RWPE2 (cell line): ENCODE measurements around the gene TMEM63B.

Experiments
- ATAC-seq: fragments of 200-7000 bp; cut with Tn5 transposase; 3 replicates; pipeline ENCODE4 v1.9.1; 2021; ENCODE audit warnings: low read depth
- DNase-seq: peaks from one replicate; pipeline ENCODE4 v3.0.0-alpha.2; 2020; ENCODE audit warnings: low spot score
- H3K27ac ChIP-seq: fragments of 450-650 bp; 2 replicates; pipeline ENCODE4 v1.5.1; 2017; ENCODE audit warnings: mild to moderate bottlenecking; ENCODE audit not compliant: poor library complexity, severe bottlenecking
- H3K27me3 ChIP-seq: fragments of 250-450 bp; sonication (Bioruptor Pico); 2 replicates; pipeline ENCODE4 v1.5.1; 2021; ENCODE audit warnings: mild to moderate bottlenecking, moderate library complexity; ENCODE audit not compliant: insufficient read depth, poor library complexity, severe bottlenecking
- H3K36me3 ChIP-seq: fragments of 250-450 bp; sonication (Bioruptor Pico); 2 replicates; pipeline ENCODE4 v1.5.1; 2020; ENCODE audit warnings: low read depth, mild to moderate bottlenecking, moderate library complexity
- H3K4me1 ChIP-seq: fragments of 250-450 bp; sonication (Bioruptor Pico); 2 replicates; pipeline ENCODE4 v1.5.1; 2021; ENCODE audit warnings: mild to moderate bottlenecking, moderate library complexity; ENCODE audit not compliant: insufficient read depth, poor library complexity, severe bottlenecking
- H3K4me3 ChIP-seq: fragments of 250-450 bp; sonication (Bioruptor Pico); 2 replicates; pipeline ENCODE4 v1.5.1; 2021; ENCODE audit warnings: mild to moderate bottlenecking, moderate library complexity; ENCODE audit not compliant: severe bottlenecking
- H3K9me3 ChIP-seq: fragments of 250-450 bp; sonication (Bioruptor Pico); 2 replicates; pipeline ENCODE4 v1.5.1; 2021; ENCODE audit warnings: mild to moderate bottlenecking, moderate library complexity; ENCODE audit not compliant: severe bottlenecking
- TF ChIP-seq, protein P1 (sequence below): fragments of 450-650 bp; IDR thresholded peaks from one replicate; pipeline ENCODE4 v1.5.1; 2017; ENCODE audit warnings: mild to moderate bottlenecking, moderate library complexity; ENCODE audit not compliant: poor library complexity, severe bottlenecking

TMEM63B gene

DNA sequence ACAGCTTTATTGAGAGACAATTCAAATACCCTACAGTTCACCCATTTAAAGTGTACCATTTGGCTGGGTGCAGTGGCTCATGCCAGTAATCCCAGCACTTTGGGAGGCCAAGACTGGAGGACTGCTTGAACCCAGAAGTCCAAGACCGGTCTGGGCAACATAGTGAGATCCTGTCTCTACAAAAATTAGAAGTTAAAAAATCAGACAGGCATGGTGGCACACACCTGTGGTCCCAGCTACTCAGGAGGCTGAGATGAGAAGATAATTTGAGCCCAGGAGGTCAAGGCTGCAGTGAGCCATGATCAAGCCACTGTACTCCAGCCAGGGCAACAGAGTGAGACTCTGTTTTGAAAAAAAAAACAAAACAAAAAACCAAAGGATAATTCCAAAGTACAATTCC lies 40.2 kb downstream of the TMEM63B start:
- no peaks in the 10 kb centered on the region for H3K4me1 ChIP-seq
- H3K4me3 ChIP-seq, result no peak overlapping the region
- no peaks in the 10 kb centered on the region for H3K9me3 ChIP-seq
- ATAC-seq (no peak), DNase-seq (no peak)
- no peak overlapping the region for H3K27ac ChIP-seq
- TF ChIP-seq, protein P1, sequence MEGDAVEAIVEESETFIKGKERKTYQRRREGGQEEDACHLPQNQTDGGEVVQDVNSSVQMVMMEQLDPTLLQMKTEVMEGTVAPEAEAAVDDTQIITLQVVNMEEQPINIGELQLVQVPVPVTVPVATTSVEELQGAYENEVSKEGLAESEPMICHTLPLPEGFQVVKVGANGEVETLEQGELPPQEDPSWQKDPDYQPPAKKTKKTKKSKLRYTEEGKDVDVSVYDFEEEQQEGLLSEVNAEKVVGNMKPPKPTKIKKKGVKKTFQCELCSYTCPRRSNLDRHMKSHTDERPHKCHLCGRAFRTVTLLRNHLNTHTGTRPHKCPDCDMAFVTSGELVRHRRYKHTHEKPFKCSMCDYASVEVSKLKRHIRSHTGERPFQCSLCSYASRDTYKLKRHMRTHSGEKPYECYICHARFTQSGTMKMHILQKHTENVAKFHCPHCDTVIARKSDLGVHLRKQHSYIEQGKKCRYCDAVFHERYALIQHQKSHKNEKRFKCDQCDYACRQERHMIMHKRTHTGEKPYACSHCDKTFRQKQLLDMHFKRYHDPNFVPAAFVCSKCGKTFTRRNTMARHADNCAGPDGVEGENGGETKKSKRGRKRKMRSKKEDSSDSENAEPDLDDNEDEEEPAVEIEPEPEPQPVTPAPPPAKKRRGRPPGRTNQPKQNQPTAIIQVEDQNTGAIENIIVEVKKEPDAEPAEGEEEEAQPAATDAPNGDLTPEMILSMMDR, result no peak
- H3K36me3 ChIP-seq, result no peaks in the 10 kb centered on the region
- no peaks in the 10 kb centered on the region for H3K27me3 ChIP-seq

DNA sequence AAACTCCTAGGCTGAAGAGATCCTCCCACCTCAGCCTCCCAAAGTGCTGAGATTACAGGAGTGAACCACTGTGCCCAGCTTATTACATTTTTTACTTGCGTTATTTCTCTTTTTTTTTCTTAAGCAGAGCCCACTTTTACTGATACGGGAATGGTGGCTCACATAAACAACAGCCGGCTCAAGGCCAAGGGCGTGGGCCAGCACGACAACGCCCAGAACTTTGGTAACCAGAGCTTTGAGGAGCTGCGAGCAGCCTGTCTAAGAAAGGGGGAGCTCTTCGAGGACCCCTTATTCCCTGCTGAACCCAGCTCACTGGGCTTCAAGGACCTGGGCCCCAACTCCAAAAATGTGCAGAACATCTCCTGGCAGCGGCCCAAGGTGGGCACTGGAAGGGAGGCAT lies 41.8 kb downstream of the TMEM63B start:
- DNase-seq, result no peak
- Histone ChIP-seq H3K4me3 (no peak overlapping the region), H3K27ac (no peak overlapping the region), H3K9me3 (no peaks in the 10 kb centered on the region), H3K4me1 (no peaks in the 10 kb centered on the region), H3K27me3 (no peaks in the 10 kb centered on the region), H3K36me3 (no peaks in the 10 kb centered on the region)
- no peak for ATAC-seq
- TF ChIP-seq, protein P1, result no peak

DNA sequence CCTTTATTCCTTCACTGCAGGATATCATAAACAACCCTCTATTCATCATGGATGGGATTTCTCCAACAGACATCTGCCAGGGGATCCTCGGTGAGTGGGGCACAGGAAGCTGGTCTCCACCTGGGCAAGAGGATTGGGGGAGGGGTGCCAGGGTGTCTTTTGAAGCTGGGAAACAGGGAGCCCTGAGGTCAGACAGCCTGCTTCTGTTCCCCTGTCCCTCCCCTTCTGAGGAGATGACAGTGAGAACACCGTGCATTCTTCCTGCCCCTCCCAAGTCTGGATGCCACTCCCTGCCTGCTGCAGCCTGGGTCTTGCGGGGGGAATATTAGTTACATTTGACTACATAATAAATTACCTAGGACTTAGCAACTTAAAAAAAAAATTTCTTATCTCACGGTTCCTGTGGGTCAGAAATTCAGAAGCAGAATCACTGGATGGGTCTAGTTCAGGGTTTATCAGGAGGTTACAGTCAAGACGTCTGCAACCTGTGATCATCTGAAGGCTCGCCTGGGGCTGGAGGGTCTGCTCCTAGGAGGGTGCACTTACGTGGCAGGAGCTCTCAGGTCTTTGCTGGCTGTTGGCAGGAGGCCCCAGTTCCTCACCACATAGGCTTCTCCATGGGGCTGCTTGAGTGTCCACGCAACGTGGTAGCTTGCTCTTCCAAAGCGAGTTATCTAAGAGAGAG lies 42.7 kb downstream of the TMEM63B start:
- Histone ChIP-seq H3K27me3 (no peaks in the 10 kb centered on the region), H3K4me3 (no peak overlapping the region), H3K4me1 (no peaks in the 10 kb centered on the region), H3K9me3 (no peaks in the 10 kb centered on the region), H3K36me3 (no peaks in the 10 kb centered on the region), H3K27ac (no peak overlapping the region)
- TF ChIP-seq, protein P1, result no peak
- DNase-seq (no peak), ATAC-seq (no peak)

DNA sequence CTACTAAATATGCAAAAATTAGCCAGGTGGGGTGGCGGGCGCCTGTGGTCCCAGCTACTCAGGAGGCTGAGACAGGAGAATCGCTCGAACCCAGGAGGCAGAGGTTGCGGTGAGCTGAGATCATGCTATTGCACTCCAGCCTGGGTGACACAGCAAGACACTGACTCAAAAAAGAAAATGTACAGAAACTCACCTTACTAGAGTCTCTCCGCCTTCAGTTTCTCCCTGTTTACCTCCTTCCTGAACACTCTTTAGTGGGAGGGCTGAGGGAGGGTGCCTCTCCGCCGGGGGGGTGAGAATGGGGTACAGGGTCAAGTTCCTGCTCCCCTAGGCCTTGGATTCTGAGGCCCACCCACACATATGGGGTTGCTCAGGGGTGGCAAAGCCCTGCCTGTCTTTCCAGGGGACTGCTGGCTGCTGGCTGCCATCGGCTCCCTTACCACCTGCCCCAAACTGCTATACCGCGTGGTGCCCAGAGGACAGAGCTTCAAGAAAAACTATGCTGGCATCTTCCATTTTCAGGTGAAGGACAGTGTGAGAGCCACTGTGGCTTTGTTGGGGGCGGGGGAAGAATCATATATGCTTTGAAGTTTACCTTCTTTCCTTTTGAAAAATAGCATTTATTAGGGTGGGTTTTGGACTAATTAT lies 44.7 kb downstream of the TMEM63B start:
- no peaks in the 10 kb centered on the region for H3K4me1 ChIP-seq
- TF ChIP-seq, protein P1, result no peak
- ATAC-seq, result no peak
- no peak overlapping the region for H3K4me3 ChIP-seq
- no peak overlapping the region for H3K27ac ChIP-seq
- H3K36me3 ChIP-seq, result no peaks in the 10 kb centered on the region
- H3K27me3 ChIP-seq, result no peaks in the 10 kb centered on the region
- H3K9me3 ChIP-seq, result no peaks in the 10 kb centered on the region
- DNase-seq, result no peak

DNA sequence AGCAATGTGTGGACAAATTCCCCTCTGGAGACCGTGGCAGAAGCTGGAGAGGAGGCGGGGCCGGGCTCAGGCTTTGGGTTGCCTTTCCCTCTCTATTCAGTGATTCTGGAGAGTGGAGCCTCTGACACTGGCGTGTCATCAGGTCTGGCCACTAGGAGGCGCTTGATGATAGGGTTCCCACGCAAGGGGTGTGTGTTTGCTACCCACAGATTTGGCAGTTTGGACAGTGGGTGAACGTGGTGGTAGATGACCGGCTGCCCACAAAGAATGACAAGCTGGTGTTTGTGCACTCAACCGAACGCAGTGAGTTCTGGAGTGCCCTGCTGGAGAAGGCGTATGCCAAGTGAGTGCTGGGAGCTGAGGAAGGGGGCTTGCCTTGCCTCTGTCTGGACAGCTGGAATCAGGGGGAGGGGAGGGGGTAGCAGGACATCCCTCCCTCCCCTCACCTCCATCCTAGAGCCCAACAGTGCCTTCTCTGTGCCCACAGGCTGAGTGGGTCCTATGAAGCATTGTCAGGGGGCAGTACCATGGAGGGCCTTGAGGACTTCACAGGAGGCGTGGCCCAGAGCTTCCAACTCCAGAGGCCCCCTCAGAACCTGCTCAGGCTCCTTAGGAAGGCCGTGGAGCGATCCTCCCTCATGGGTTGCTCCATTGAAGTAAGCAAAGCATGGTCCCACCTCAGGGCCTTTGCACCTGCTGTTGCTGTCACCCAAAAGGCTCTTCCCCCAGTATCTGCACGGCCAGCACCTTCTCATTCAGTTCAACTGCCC lies 45.6 kb downstream of the TMEM63B start:
- H3K27ac ChIP-seq, result no peak overlapping the region
- no peaks in the 10 kb centered on the region for H3K27me3 ChIP-seq
- ATAC-seq, result peak; percentile 90
- DNase-seq, result no peak
- TF ChIP-seq, protein P1, result peak; percentile 85
- H3K4me3 ChIP-seq, result no peak overlapping the region
- H3K4me1 ChIP-seq, result peaks cover 3% of the 10 kb centered on the region
- no peaks in the 10 kb centered on the region for H3K36me3 ChIP-seq
- H3K9me3 ChIP-seq, result no peaks in the 10 kb centered on the region
